Gastroesophageal sphincter (tissue), 4 donors: ENCODE data around the gene DYDC1. TPM values are rescaled to one million over a fixed set of nuclear protein-coding genes. Genes with fewer than 3 reads are reported as not detected.
"Not testable (repeated sequence)": the region's sequence is repeated elsewhere in the genome, so short reads cannot be mapped to it uniquely, and the experiment has no call there.

Experiments
- ATAC-seq: fragments of 150-250 bp; one replicate; pipeline ENCODE4 v1.9.1; 2016; ENCODE audit warnings: mild to moderate bottlenecking, moderate library complexity
- H3K27ac ChIP-seq, 4 donors: fragments of 200-600 bp; sonication (generic) in 3 of 4; 1 replicate in 3 of 4; 2 replicates in 1 of 4; pipeline ENCODE4 v1.5.1; 2016 to 2019
- H3K27me3 ChIP-seq: fragments of 200-600 bp; sonication (generic); one replicate; pipeline ENCODE4 v1.5.1; 2019
- H3K36me3 ChIP-seq, 2 donors: fragments of 200-600 bp; sonication (generic); one replicate each; pipeline ENCODE4 v1.5.1; 2019; ENCODE audit warnings: control low read depth in 1 of 2
- H3K4me1 ChIP-seq, 3 donors: fragments of 200-600 bp; sonication (generic); 1 replicate in 2 of 3; 2 replicates in 1 of 3; pipeline ENCODE4 v1.5.1; 2016 to 2019; ENCODE audit warnings: control low read depth in 2 of 3
- H3K4me3 ChIP-seq, 2 donors: fragments of 200-600 bp; sonication (generic); one replicate each; pipeline ENCODE4 v1.5.1; 2019; ENCODE audit warnings: mild to moderate bottlenecking in 1 of 2, moderate library complexity in 1 of 2
- H3K9me3 ChIP-seq, 3 donors: fragments of 200-600 bp; sonication (generic); one replicate each; pipeline ENCODE4 v1.5.1; 2017 to 2019; ENCODE audit warnings: control low read depth in 2 of 3
- EP300 ChIP-seq: sonication (generic); formaldehyde crosslinking; IDR thresholded peaks from one replicate; pipeline ENCODE4 v1.6.1; 2017; ENCODE audit warnings: antibody characterized with exemption, mild to moderate bottlenecking
- POLR2A ChIP-seq, 2 donors: fragments of 450-650 bp; IDR thresholded peaks; one replicate each; pipeline ENCODE4 v1.6.1; 2017; ENCODE audit warnings: antibody characterized with exemption in 2 of 2, mild to moderate bottlenecking in 2 of 2, moderate library complexity in 1 of 2
- POLR2AphosphoS5 ChIP-seq: sonication (generic); formaldehyde crosslinking; IDR thresholded peaks from one replicate; pipeline ENCODE4 v1.6.1; 2017; ENCODE audit warnings: antibody characterized with exemption
- WGBS, 2 donors: methylation state at CpG; one replicate each; pipeline ENCODE4 v1.1.5; 2018; ENCODE audit warnings: low coverage in 1 of 2; 5-methylcytosine and 5-hydroxymethylcytosine counted together
- total RNA-seq, 4 donors: library from RNA; depleted of rRNA; stranded (reverse); fragments of >200 nt; gene quantifications; one replicate each; pipeline ENCODE4 v1.1.0, GENCODE V29; 2016
- TF ChIP-seq, protein P1 (sequence below), 4 experiments: fragments of 200-600 bp in 2 of 4; fragments of 450-650 bp in 2 of 4; sonication (generic) in 1 of 4; IDR thresholded peaks; one replicate each; pipeline ENCODE4 v1.5.1; 2017 to 2019; ENCODE audit warnings: antibody characterized with exemption in 4 of 4, mild to moderate bottlenecking in 2 of 4, moderate library complexity in 2 of 4

DYDC1 gene
- total RNA-seq, 4 donors from 2014 or later: not detected

DNA sequence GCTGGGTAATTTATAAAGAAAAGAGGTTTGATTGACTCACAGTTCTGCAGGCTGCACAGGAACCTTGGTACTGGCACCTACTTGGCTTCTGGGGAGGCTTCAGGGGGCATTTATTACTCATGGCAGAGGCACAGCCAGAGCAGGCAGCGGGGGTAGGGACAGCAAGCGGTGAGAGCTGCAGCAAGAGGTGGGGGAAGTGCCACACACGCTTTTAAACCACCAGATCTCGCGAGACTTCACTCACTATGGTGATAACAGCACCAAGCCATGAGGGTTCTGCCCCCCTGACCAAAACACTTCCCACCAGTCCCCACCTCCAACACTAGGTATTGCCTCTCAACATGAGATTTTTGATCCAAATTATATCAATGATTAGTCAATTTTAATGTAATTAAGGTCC, 43.0 kb downstream of the DYDC1 start:
- H3K36me3 ChIP-seq: no peaks in the 10 kb centered on the region
- TF ChIP-seq POLR2A (IDR thresholded peaks at IDR 0.05) (no peak), EP300 (no peak), POLR2AphosphoS5 (no peak)
- TF ChIP-seq, protein P1, sequence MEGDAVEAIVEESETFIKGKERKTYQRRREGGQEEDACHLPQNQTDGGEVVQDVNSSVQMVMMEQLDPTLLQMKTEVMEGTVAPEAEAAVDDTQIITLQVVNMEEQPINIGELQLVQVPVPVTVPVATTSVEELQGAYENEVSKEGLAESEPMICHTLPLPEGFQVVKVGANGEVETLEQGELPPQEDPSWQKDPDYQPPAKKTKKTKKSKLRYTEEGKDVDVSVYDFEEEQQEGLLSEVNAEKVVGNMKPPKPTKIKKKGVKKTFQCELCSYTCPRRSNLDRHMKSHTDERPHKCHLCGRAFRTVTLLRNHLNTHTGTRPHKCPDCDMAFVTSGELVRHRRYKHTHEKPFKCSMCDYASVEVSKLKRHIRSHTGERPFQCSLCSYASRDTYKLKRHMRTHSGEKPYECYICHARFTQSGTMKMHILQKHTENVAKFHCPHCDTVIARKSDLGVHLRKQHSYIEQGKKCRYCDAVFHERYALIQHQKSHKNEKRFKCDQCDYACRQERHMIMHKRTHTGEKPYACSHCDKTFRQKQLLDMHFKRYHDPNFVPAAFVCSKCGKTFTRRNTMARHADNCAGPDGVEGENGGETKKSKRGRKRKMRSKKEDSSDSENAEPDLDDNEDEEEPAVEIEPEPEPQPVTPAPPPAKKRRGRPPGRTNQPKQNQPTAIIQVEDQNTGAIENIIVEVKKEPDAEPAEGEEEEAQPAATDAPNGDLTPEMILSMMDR (IDR thresholded peaks at IDR 0.05): no peak
- WGBS, 2 donors: 60 to 75% methylated on average over 5 of the region's 5 CpGs

DNA sequence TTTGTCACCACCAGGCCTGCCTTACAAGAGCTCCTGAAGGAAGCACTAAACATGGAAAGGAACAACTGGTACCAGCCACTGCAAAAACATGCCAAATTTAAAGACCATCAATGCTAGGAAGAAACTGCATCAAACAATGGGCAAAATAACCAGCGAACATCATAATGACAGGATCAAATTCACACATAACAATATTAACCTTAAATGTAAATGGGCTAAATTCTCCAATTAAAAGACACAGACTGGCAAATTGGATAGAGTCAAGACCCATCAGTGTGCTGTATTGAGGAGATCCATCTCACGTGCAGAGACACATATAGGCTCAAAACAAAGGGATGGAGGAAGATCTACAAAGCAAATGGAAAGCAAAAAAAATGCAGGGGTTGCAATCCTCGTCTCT, 50.6 kb downstream of the DYDC1 start:
- WGBS, 2 donors: 76 to 93% methylated on average over 2 to 3 of the region's 3 CpGs
- H3K27me3 ChIP-seq, H3K4me3 ChIP-seq, ATAC-seq, H3K27ac ChIP-seq, H3K36me3 ChIP-seq, H3K4me1 ChIP-seq: not testable (repeated sequence)
- H3K9me3 ChIP-seq: peaks cover 0 to 38% (median 0%) of the 10 kb centered on the region in 3 donors

More for the DNA sequence above, 43.0 kb downstream of the DYDC1 start:
- ATAC-seq: no peak
- Histone ChIP-seq H3K4me3 (no peak overlapping the region), H3K27me3 (no peaks in the 10 kb centered on the region), H3K9me3 (peaks cover 0 to under 1% (median 0%) of the 10 kb centered on the region in 3 donors), H3K4me1 (no peaks in the 10 kb centered on the region), H3K27ac (no peak overlapping the region)

DNA sequence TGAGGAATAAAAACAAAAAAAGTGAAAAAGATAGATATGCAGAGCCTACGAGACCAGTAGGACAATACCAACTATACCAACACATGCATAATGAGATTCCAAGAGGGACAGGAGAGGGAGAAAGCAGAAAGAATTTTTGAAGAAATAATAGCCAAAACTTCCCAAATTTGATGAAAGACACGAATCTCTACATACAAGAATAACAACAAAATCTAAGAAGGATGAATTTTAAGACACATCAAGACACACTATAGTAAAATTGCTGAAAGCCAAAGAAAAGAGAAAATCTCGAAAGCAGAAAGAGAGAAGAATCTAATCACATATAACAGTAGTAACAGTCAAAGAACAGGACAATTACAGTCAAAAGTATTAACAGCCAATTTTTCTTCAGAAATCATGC, 59.6 kb downstream of the DYDC1 start:
- 76 to 83% methylated on average over 1 to 3 of the region's 3 CpGs for WGBS, 2 donors
- Histone ChIP-seq H3K36me3 (no peaks in the 10 kb centered on the region), H3K9me3 (peaks cover 0 to 31% (median 0%) of the 10 kb centered on the region in 3 donors), H3K27ac (no peak overlapping the region), H3K4me3 (no peak overlapping the region), H3K4me1 (no peaks in the 10 kb centered on the region), H3K27me3 (no peaks in the 10 kb centered on the region)
- ATAC-seq: no peak
- no peak for TF ChIP-seq POLR2A (IDR thresholded peaks at IDR 0.05)
- TF ChIP-seq, protein P1 (IDR thresholded peaks at IDR 0.05): no peak
- no peak for TF ChIP-seq EP300
- no peak for TF ChIP-seq POLR2AphosphoS5

DNA sequence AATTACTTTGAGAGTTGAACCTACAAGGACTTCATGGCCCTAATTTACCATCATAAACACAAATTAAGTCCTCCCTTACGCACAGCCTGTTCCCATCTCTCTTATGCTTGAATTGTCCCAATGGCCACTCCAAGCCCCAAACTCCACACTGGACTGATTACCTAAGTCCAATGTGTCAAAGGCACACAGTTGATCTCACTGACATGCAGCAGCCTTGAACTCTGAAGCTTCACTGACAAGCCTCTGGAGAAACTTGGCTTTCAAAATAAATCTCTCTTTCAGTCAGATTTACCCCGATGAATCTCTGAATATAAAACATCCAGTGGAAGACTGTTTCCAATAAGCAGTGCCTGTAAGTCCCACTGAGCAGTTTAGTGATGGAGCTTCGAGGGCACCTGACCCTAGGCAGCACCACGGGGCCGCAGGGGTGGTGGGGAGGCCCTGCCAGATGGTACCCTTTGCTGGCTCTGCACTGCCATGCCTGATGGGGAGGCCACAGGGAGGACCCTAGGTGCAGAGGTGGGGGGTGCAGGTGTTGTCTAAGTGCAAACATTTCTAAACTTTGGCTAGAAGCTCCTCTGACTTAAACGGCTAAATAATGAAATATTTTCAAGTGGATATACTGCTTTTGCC, 63.8 kb downstream of the DYDC1 start:
- peaks cover 0 to 15% (median 0%) of the 10 kb centered on the region in 3 donors for H3K9me3 ChIP-seq
- no peak overlapping the region for H3K27ac ChIP-seq
- H3K27me3 ChIP-seq: no peaks in the 10 kb centered on the region
- H3K4me1 ChIP-seq: no peaks in the 10 kb centered on the region
- no peak for ATAC-seq
- H3K4me3 ChIP-seq: no peak overlapping the region
- WGBS, 2 donors: 67 to 72% methylated on average over 3 of the region's 6 CpGs
- TF ChIP-seq POLR2AphosphoS5 (no peak), POLR2A (IDR thresholded peaks at IDR 0.05) (no peak)
- TF ChIP-seq, protein P1 (IDR thresholded peaks at IDR 0.05): no peak
- H3K36me3 ChIP-seq: no peaks in the 10 kb centered on the region

DNA sequence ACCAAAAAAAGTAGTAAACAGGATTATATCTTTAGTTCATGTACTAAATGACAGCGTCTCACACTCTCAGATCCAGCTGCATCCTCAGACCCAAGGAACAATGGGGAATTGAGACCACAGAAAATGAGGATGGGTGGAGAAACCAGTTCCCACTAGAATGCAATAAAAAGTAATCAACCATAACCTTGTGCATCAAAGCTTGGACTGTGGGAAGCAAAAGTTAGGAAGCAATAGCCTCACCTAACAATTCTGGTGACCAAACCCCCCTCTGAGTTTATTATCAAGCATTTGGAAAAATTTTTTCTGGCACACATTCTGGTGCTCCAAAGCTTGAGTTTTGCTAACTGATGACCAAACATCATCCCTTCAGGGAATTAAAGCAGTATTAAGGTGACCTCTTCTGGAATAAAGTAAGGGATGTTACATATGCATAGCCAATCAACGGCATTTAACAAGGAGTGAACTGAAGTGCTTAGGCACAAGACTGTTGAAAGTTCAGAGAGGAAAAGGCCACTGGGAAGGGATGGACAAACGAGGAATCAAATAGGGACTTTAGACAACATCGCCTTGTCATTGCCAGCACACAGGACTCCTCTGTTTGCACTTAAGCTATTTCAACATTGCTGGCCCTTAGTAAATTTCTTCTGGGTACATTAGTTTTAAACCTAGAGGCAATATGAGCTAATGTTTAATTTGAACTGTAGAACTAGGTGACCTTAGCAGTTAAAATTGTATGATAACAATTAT, 65.9 kb downstream of the DYDC1 start:
- Histone ChIP-seq H3K36me3 (no peaks in the 10 kb centered on the region), H3K9me3 (no peaks in the 10 kb centered on the region), H3K4me1 (no peaks in the 10 kb centered on the region), H3K27me3 (no peaks in the 10 kb centered on the region), H3K4me3 (no peak overlapping the region), H3K27ac (no peak overlapping the region)
- WGBS, 2 donors: 58 to 69% methylated on average over 4 of the region's 4 CpGs
- ATAC-seq: no peak
- TF ChIP-seq, protein P1 (IDR thresholded peaks at IDR 0.05): no peak
- TF ChIP-seq EP300: no peak
- no peak for TF ChIP-seq POLR2AphosphoS5
- no peak for TF ChIP-seq POLR2A (IDR thresholded peaks at IDR 0.05)
